HepG2 (cell line): Measurements from ENCODE around the gene CLIP2. TPM values are rescaled to one million over a fixed set of nuclear protein-coding genes. Genes with fewer than 3 reads are reported as not detected.

ENCODE experiments used
- CREB1 ChIP-seq, 2 experiments: fragments of 450-650 bp in 1 of 2; IDR thresholded peaks; 2 replicates each; pipeline ENCODE4 v1.6.1; 2016 to 2017; ENCODE audit warnings: control low read depth in 1 of 2, mild to moderate bottlenecking in 1 of 2, missing compliant biosample characterization in 1 of 2, missing genetic modification characterization in 1 of 2
- JUN ChIP-seq: sonication (generic); formaldehyde crosslinking; IDR thresholded peaks from 2 replicates; pipeline ENCODE4 v1.4.0; 2020; ENCODE audit warnings: mild to moderate bottlenecking, missing genetic modification reagents
- SCMH1 ChIP-seq: sonication (generic); formaldehyde crosslinking; IDR thresholded peaks from 2 replicates; pipeline ENCODE4 v1.9.0; 2021; ENCODE audit warnings: missing genetic modification reagents, mild to moderate bottlenecking, borderline replicate concordance
- TEAD2 ChIP-seq: sonication (generic); formaldehyde crosslinking; IDR thresholded peaks from 2 replicates; pipeline ENCODE4 v1.9.0; 2021; ENCODE audit warnings: missing genetic modification reagents
- ZBTB7A ChIP-seq: sonication (generic); formaldehyde crosslinking; IDR thresholded peaks from 2 replicates; pipeline ENCODE4 v1.8.0; 2022; ENCODE audit warnings: mild to moderate bottlenecking, missing genetic modification reagents
- ZHX2 ChIP-seq, 2 experiments: sonication (generic) in 1 of 2; formaldehyde crosslinking in 1 of 2; IDR thresholded peaks; 2 replicates each; pipeline versions ENCODE4 v1.6.1 to v1.9.0; 2014 to 2022; ENCODE audit warnings: antibody characterized with exemption in 1 of 2, borderline replicate concordance in 1 of 2, inconsistent platforms in 1 of 2, low read depth in 1 of 2, missing genetic modification reagents in 1 of 2
- ZMYM4 ChIP-seq: sonication (generic); formaldehyde crosslinking; IDR thresholded peaks from 2 replicates; pipeline ENCODE4 v1.8.1; 2023; ENCODE audit warnings: mild to moderate bottlenecking, missing genetic modification reagents
- ZNF101 ChIP-seq: sonication (generic); formaldehyde crosslinking; IDR thresholded peaks from 2 replicates; pipeline ENCODE4 v1.4.0; 2020; ENCODE audit warnings: mild to moderate bottlenecking, low read depth, missing genetic modification reagents, borderline replicate concordance
- ZNF251 ChIP-seq: sonication (generic); formaldehyde crosslinking; IDR thresholded peaks from 2 replicates; pipeline ENCODE4 v1.9.0; 2021; ENCODE audit warnings: mild to moderate bottlenecking, missing genetic modification reagents
- ZNF333 ChIP-seq: sonication (generic); formaldehyde crosslinking; IDR thresholded peaks from 2 replicates; pipeline ENCODE4 v1.4.0; 2020; ENCODE audit warnings: mild to moderate bottlenecking, missing genetic modification reagents, borderline replicate concordance
- ZNF740 ChIP-seq: sonication (generic); formaldehyde crosslinking; IDR thresholded peaks from 2 replicates; pipeline ENCODE4 v1.4.0; 2020; ENCODE audit warnings: missing genetic modification reagents
- ZNF747 ChIP-seq: sonication (generic); formaldehyde crosslinking; IDR thresholded peaks from 2 replicates; pipeline ENCODE4 v1.8.1; 2023; ENCODE audit warnings: missing genetic modification reagents, mild to moderate bottlenecking, borderline replicate concordance
- ZSCAN25 ChIP-seq: sonication (generic); formaldehyde crosslinking; IDR thresholded peaks from 2 replicates; pipeline ENCODE4 v1.8.0; 2022; ENCODE audit warnings: mild to moderate bottlenecking, missing genetic modification reagents
- polyA plus RNA-seq, 8 experiments: library from polyadenylated mRNA; depleted of rRNA in 3 of 8; stranded (reverse) in 7 of 8; unstranded in 1 of 8; fragments of >200 nt; fragmentation: Illumina TruSeq in 4 of 8; extraction: Trizol in 4 of 8; gene quantifications; 2 replicates each; pipeline versions ENCODE4 v1.2.1 to v1.2.3, GENCODE V29; 2011 to 2016; ENCODE audit warnings: low read depth in 4 of 8, missing spikeins in 1 of 8, mixed read lengths in 1 of 8; ENCODE audit not compliant: insufficient read depth in 1 of 8
- total RNA-seq, 5 experiments: library from RNA; depleted of rRNA; stranded (reverse); fragments of >200 nt; fragmentation: Illumina TruSeq; extraction: Trizol; gene quantifications; 2 replicates each; pipeline ENCODE4 v1.2.3, GENCODE V29; 2016; ENCODE audit warnings: low read depth in 1 of 5
- TF ChIP-seq, protein P1 (sequence below): sonication (generic); formaldehyde crosslinking; IDR thresholded peaks from 2 replicates; pipeline ENCODE4 v1.4.0; 2020; ENCODE audit warnings: mild to moderate bottlenecking, missing genetic modification reagents, borderline replicate concordance
- TF ChIP-seq, protein P2 (sequence below): sonication (generic); formaldehyde crosslinking; IDR thresholded peaks from 2 replicates; pipeline ENCODE4 v1.4.0; 2020; ENCODE audit warnings: missing genetic modification reagents, mild to moderate bottlenecking, borderline replicate concordance
- TF ChIP-seq, protein P3 (sequence below): sonication (generic); formaldehyde crosslinking; IDR thresholded peaks from 2 replicates; pipeline ENCODE4 v1.5.0; 2020; ENCODE audit warnings: missing genetic modification reagents

The CLIP2 gene
- total and polyA plus RNA-seq, 2 of the 13 experiments (the other 11 are each of a cell fraction or from before 2014, with no cell fraction given) = 6.5 to 17.4 TPM

GRCh38 chr7:74254129-74254857 lies 34.9 kb upstream of the CLIP2 start, which contains the start of gene RFC2 (continued):
- TF ChIP-seq ZNF333 (CRISPR knock-in tag) (no peak), ZNF747 (CRISPR knock-in tag) (peak; percentile 49; the same call in 1 of the 2 replicates), ZNF740 (no peak), ZHX2 (IDR thresholded peaks at IDR 0.05; ENCODE audit: low read depth) (peak; percentile 95), ZHX2 (CRISPR knock-in tag; IDR thresholded peaks at IDR 0.05; ENCODE audit: borderline replicate concordance) (no peak), ZMYM4 (CRISPR knock-in tag) (peak; percentile 84), ZNF101 (CRISPR knock-in tag) (no peak), TEAD2 (CRISPR knock-in tag) (no peak), CREB1 (IDR thresholded peaks at IDR 0.05) (peak; percentile 90), CREB1 (CRISPR knock-in tag; IDR thresholded peaks at IDR 0.05) (peak; percentile 96), ZBTB7A (CRISPR knock-in tag) (peak; percentile 76), SCMH1 (CRISPR knock-in tag) (no peak), JUN (CRISPR knock-in tag) (peak; percentile 23; the same call in 1 of the 2 replicates), ZNF251 (CRISPR knock-in tag) (no peak), ZSCAN25 (CRISPR knock-in tag) (no peak)
- TF ChIP-seq, protein P1, sequence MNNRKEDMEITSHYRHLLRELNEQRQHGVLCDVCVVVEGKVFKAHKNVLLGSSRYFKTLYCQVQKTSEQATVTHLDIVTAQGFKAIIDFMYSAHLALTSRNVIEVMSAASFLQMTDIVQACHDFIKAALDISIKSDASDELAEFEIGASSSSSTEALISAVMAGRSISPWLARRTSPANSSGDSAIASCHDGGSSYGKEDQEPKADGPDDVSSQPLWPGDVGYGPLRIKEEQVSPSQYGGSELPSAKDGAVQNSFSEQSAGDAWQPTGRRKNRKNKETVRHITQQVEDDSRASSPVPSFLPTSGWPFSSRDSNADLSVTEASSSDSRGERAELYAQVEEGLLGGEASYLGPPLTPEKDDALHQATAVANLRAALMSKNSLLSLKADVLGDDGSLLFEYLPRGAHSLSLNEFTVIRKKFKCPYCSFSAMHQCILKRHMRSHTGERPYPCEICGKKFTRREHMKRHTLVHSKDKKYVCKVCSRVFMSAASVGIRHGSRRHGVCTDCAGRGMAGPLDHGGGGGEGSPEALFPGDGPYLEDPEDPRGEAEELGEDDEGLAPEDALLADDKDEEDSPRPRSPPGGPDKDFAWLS (CRISPR knock-in tag) = no peak
- TF ChIP-seq, protein P2, sequence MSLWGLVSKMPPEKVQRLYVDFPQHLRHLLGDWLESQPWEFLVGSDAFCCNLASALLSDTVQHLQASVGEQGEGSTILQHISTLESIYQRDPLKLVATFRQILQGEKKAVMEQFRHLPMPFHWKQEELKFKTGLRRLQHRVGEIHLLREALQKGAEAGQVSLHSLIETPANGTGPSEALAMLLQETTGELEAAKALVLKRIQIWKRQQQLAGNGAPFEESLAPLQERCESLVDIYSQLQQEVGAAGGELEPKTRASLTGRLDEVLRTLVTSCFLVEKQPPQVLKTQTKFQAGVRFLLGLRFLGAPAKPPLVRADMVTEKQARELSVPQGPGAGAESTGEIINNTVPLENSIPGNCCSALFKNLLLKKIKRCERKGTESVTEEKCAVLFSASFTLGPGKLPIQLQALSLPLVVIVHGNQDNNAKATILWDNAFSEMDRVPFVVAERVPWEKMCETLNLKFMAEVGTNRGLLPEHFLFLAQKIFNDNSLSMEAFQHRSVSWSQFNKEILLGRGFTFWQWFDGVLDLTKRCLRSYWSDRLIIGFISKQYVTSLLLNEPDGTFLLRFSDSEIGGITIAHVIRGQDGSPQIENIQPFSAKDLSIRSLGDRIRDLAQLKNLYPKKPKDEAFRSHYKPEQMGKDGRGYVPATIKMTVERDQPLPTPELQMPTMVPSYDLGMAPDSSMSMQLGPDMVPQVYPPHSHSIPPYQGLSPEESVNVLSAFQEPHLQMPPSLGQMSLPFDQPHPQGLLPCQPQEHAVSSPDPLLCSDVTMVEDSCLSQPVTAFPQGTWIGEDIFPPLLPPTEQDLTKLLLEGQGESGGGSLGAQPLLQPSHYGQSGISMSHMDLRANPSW (CRISPR knock-in tag) = peak; percentile 77; the same call in 1 of the 2 replicates
- TF ChIP-seq, protein P3, sequence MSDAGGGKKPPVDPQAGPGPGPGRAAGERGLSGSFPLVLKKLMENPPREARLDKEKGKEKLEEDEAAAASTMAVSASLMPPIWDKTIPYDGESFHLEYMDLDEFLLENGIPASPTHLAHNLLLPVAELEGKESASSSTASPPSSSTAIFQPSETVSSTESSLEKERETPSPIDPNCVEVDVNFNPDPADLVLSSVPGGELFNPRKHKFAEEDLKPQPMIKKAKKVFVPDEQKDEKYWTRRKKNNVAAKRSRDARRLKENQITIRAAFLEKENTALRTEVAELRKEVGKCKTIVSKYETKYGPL = no peak
